Mammary epithelial cell (primary cell): ENCODE data around the gene TECTB.

Source experiments
- EZH2 ChIP-seq: IDR thresholded peaks from 2 replicates; pipeline ENCODE4 v1.6.1; 2012; ENCODE audit warnings: low read length, inconsistent platforms, borderline replicate concordance
- TF ChIP-seq, protein P1 (sequence below), 2 donors: IDR thresholded peaks in 1 of 2; conservative IDR thresholded peaks in 1 of 2; 2 replicates each; pipeline ENCODE4 v1.5.1; 2011 to 2012; ENCODE audit warnings: inconsistent platforms in 2 of 2, low read length in 2 of 2, mild to moderate bottlenecking in 2 of 2, control low read depth in 1 of 2, low read depth in 1 of 2; ENCODE audit not compliant: insufficient read depth in 1 of 2; ENCODE audit errors: extremely low read depth in 1 of 2

DNA sequence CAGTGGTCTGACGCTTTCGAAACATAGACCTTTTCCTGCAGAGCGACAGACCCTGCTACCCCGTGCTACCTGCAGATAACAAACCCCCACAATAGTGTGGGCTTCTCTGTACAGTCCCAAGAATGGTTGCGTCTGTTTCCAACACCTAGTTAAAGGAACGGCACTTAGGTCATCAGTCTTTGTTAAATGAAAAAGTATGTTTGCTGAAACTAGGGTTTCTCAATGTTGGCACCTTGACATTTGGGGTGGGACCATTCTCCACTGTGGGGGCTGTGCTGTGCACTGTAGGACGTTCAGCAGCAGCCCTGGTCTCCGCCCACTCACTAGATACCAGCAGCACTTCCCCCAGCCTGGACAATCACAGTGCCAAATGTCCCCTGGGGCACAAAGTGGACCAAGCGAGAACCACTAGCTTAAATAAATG, 13.7 kb downstream of the TECTB start:
- TF ChIP-seq, protein P1, sequence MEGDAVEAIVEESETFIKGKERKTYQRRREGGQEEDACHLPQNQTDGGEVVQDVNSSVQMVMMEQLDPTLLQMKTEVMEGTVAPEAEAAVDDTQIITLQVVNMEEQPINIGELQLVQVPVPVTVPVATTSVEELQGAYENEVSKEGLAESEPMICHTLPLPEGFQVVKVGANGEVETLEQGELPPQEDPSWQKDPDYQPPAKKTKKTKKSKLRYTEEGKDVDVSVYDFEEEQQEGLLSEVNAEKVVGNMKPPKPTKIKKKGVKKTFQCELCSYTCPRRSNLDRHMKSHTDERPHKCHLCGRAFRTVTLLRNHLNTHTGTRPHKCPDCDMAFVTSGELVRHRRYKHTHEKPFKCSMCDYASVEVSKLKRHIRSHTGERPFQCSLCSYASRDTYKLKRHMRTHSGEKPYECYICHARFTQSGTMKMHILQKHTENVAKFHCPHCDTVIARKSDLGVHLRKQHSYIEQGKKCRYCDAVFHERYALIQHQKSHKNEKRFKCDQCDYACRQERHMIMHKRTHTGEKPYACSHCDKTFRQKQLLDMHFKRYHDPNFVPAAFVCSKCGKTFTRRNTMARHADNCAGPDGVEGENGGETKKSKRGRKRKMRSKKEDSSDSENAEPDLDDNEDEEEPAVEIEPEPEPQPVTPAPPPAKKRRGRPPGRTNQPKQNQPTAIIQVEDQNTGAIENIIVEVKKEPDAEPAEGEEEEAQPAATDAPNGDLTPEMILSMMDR (conservative IDR thresholded peaks at IDR 0.05 in 1 of 2, IDR thresholded peaks at IDR 0.05 in 1 of 2; ENCODE audit: extremely low read depth in 1 of 2, insufficient read depth in 1 of 2, low read depth in 1 of 2, low read length in 2 of 2): no peak
- no peak for TF ChIP-seq EZH2
